Measurements from ENCODE around the gene TMEM178A. TPM values are rescaled to one million over a fixed set of nuclear protein-coding genes. Genes with fewer than 3 reads are reported as not detected.

The TMEM178A gene
- total and polyA plus RNA-seq, 7 donors, result 0.10 to 1.6 (median 0.46) TPM

DNA sequence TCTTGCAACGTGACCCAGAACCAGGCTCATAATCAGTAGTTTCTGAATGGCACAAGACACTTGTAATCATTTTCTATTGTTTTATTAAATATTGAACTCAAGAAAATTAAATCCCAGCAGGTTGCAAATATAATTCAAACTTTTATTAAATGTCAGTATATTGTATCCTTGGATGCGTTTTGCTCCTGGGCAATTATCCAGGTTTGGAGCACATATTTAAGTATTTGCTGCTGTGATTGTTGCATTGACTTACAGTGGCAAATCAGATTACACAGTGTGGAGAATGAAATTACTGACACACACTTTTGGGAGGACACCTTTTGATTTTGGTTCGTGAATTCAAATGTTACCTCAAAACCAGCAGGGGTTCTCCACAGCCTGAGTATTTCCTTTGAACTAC lies 27.1 kb upstream of the TMEM178A start:
- no peak overlapping the region for H3K4me3 ChIP-seq
- no peaks in the 10 kb centered on the region for H3K36me3 ChIP-seq (ENCODE audit: insufficient read depth in 1 of 2, low read depth in 1 of 2)
- no peak for TF ChIP-seq CTCF (IDR thresholded peaks at IDR 0.05)
- H3K4me1 ChIP-seq, result peaks cover 20% of the 10 kb centered on the region
- no peak for DNase-seq
- H3K9me3 ChIP-seq, result no peaks in the 10 kb centered on the region
- no peak for ATAC-seq
- intact Hi-C loops (cut with DNase I), result no loop called here
- no peaks in the 10 kb centered on the region for H3K27me3 ChIP-seq (ENCODE audit: insufficient read depth in 3 of 3, low read length in 2 of 3)
- H3K27ac ChIP-seq, result no peak overlapping the region
- WGBS, 3 donors, result 69 to 82% (median 69%) methylated on average over 3 of the region's 3 CpGs

- intact Hi-C loops (cut with DNase I), result no loop called here
- H3K27ac ChIP-seq, result peak overlapping the region; percentile 59
- H3K27me3 ChIP-seq (ENCODE audit: insufficient read depth in 3 of 3, low read length in 2 of 3), result no peaks in the 10 kb centered on the region
- ATAC-seq, result peak; percentile 93 to 97 (median 95)
- no peaks in the 10 kb centered on the region for H3K9me3 ChIP-seq
- 31 to 35% (median 34%) methylated on average over 2 of the region's 2 CpGs for WGBS, 3 donors
- peaks cover 20% of the 10 kb centered on the region for H3K4me1 ChIP-seq
- TF ChIP-seq CTCF (IDR thresholded peaks at IDR 0.05), result no peak
- no peak overlapping the region for H3K4me3 ChIP-seq
- no peaks in the 10 kb centered on the region for H3K36me3 ChIP-seq (ENCODE audit: insufficient read depth in 1 of 2, low read depth in 1 of 2)
- DNase-seq, result peak; percentile 28 to 74
Measured at GRCh38 chr2:39640107-39640506, 25.6 kb upstream of the TMEM178A start.

GRCh38 chr2:39640681-39641080 lies 25.0 kb upstream of the TMEM178A start:
- WGBS, 3 donors, result 81 to 98% (median 81%) methylated on average over 2 of the region's 2 CpGs
- Histone ChIP-seq H3K9me3 (no peaks in the 10 kb centered on the region), H3K27me3 (ENCODE audit: insufficient read depth in 3 of 3, low read length in 2 of 3) (no peaks in the 10 kb centered on the region), H3K4me3 (no peak overlapping the region), H3K27ac (peak overlapping the region; percentile 59), H3K4me1 (peaks cover 20% of the 10 kb centered on the region), H3K36me3 (ENCODE audit: insufficient read depth in 1 of 2, low read depth in 1 of 2) (no peaks in the 10 kb centered on the region)
- DNase-seq (no peak), ATAC-seq (peak in 1 of 4 donors; percentile 45)
- TF ChIP-seq CTCF (IDR thresholded peaks at IDR 0.05), result no peak
- intact Hi-C loops (cut with DNase I), result no loop called here

- H3K36me3 ChIP-seq (ENCODE audit: insufficient read depth in 1 of 2, low read depth in 1 of 2), result no peaks in the 10 kb centered on the region
- H3K4me3 ChIP-seq, result no peak overlapping the region
- H3K27me3 ChIP-seq (ENCODE audit: insufficient read depth in 3 of 3, low read length in 2 of 3), result no peaks in the 10 kb centered on the region
- peaks cover 20% of the 10 kb centered on the region for H3K4me1 ChIP-seq
- DNase-seq (no peak), ATAC-seq (no peak)
- TF ChIP-seq CTCF (IDR thresholded peaks at IDR 0.05), result no peak
- intact Hi-C loops (cut with DNase I), result no loop called here
- 83 to 93% (median 92%) methylated on average over 1 of the region's 1 CpG for WGBS, 3 donors
- H3K27ac ChIP-seq, result no peak overlapping the region
- no peaks in the 10 kb centered on the region for H3K9me3 ChIP-seq
Measured at GRCh38 chr2:39641635-39642034, 24.1 kb upstream of the TMEM178A start.

- Histone ChIP-seq H3K36me3 (ENCODE audit: insufficient read depth in 1 of 2, low read depth in 1 of 2) (no peaks in the 10 kb centered on the region), H3K27me3 (ENCODE audit: insufficient read depth in 3 of 3, low read length in 2 of 3) (no peaks in the 10 kb centered on the region), H3K27ac (no peak overlapping the region), H3K9me3 (no peaks in the 10 kb centered on the region), H3K4me1 (peaks cover 20% of the 10 kb centered on the region), H3K4me3 (no peak overlapping the region)
- intact Hi-C loops (cut with DNase I), result no loop called here
- TF ChIP-seq CTCF (IDR thresholded peaks at IDR 0.05), result no peak
- ATAC-seq (peak in 2 of 4 donors; percentile 27 to 31), DNase-seq (no peak)
- WGBS, 3 donors, result 24 to 29% (median 28%) methylated on average over 6 of the region's 6 CpGs
Measured at GRCh38 chr2:39642051-39642718, 23.5 kb upstream of the TMEM178A start.
